C4-2B (cell line): ENCODE measurements around the gene PREB.

Source experiments
- ZFX ChIP-seq: fragments of 450-650 bp; IDR thresholded peaks from 2 replicates; pipeline ENCODE4 v1.6.1; 2017
- TF ChIP-seq, protein P1 (sequence below): fragments of 450-650 bp; conservative IDR thresholded peaks from 2 replicates; pipeline ENCODE4 v1.5.1; 2017; ENCODE audit warnings: mild to moderate bottlenecking

DNA sequence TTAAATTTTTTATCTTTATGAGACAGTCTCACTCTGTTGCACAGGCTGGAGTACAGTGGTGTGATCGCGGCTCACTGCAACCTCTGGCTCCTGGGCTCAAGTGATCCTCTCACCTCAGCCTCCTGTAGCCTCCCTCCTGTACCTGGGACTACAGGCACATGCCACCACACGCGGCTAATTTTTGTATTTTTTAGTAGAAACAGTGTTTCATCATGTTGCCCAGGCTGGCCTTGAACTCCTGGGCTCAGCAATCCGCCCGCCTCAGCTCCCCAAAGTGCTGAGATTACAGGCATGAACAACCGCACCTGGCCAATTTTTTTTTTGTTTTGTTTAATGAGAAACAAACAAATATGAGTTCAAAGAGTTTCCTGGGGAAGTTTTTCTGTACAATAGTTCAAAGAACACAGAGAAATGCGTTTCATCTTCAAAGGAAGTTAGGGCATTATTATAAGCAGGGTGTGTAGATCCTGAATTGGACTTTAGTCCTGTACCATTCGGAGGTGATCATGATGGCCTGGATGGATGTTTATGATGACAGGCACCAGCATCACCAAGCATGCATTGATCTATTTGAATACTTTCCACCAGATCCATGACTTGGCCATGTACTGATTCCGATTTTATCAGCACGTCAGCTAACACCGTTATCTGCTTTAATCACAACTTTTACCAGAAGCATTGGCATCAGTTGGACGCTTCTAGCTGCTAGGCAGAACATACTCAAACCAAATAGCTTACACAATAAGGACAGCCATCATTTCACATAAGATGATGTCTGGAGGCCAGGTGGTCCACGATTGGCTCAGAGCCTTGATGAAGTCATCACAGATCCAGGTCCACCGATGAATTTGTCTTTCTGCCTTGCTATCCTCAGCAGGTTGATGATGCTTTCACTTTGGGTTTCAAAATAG lies 43.3 kb upstream of the PREB start:
- TF ChIP-seq, protein P1, sequence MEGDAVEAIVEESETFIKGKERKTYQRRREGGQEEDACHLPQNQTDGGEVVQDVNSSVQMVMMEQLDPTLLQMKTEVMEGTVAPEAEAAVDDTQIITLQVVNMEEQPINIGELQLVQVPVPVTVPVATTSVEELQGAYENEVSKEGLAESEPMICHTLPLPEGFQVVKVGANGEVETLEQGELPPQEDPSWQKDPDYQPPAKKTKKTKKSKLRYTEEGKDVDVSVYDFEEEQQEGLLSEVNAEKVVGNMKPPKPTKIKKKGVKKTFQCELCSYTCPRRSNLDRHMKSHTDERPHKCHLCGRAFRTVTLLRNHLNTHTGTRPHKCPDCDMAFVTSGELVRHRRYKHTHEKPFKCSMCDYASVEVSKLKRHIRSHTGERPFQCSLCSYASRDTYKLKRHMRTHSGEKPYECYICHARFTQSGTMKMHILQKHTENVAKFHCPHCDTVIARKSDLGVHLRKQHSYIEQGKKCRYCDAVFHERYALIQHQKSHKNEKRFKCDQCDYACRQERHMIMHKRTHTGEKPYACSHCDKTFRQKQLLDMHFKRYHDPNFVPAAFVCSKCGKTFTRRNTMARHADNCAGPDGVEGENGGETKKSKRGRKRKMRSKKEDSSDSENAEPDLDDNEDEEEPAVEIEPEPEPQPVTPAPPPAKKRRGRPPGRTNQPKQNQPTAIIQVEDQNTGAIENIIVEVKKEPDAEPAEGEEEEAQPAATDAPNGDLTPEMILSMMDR: no peak
- no peak for TF ChIP-seq ZFX
